GM23338 (cell line): ENCODE measurements around the gene FAF1.

Source experiments
- POLR2AphosphoS5 ChIP-seq: IDR thresholded peaks from 2 replicates; pipeline ENCODE4 v1.6.1; 2016; ENCODE audit warnings: antibody characterized with exemption, low read depth
- TF ChIP-seq, protein P1 (sequence below), 2 experiments: fragments of 200-600 bp in 1 of 2; sonication (generic) in 1 of 2; conservative IDR thresholded peaks; 2 replicates each; pipeline versions ENCODE4 v1.5.1 to v1.6.1; 2016 to 2017; ENCODE audit warnings: antibody characterized with exemption in 2 of 2, low read depth in 2 of 2, mild to moderate bottlenecking in 2 of 2, moderate library complexity in 1 of 2
- TF ChIP-seq, protein P2 (sequence below): IDR thresholded peaks from one replicate; pipeline ENCODE4 v1.6.1; 2018; ENCODE audit warnings: antibody characterized with exemption; ENCODE audit not compliant: unreplicated experiment

DNA sequence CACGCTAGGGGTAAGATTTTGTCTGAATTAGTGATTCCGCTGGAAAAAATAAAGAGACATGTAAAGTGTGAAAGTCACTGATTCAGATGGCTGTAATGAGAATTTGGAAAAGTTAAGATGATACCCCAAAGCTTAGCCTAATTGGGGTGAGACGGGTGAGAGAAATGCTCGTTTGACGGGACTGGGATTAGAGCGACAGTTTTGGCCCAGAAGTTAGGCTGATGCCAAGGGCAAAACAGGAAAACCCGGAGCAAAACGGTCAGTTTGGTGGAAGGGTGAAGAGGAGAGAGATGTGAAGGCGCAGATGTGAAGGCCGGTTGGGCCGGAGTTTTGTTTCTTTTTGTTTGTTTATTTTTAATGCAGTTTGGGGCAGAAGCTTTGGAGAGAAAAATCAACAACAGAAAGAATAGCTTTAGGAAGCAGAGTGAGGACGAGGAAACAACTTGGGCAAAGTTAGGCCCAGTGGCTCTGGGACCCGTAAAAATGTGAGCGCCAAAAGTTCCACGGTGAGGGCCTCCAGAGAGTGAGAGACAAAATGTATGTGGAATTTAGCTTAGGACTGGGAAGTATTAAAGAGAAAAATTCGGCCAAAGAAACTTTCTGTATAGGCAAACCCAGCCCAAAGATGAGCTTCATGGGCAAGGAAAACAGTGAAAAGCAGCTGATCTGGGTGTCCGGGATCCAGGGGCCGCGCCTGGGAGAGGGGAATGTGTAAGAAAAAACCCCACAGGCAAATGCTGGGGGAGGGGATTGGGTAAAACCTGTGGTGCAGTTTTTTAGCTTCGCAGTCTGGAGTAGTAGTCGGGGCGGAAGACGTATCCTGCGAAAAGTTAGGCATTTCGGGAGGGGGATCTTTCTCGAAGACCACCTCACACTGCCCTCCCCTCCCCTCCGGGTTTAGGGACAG, 538.0 kb downstream of the FAF1 start:
- TF ChIP-seq, protein P1, sequence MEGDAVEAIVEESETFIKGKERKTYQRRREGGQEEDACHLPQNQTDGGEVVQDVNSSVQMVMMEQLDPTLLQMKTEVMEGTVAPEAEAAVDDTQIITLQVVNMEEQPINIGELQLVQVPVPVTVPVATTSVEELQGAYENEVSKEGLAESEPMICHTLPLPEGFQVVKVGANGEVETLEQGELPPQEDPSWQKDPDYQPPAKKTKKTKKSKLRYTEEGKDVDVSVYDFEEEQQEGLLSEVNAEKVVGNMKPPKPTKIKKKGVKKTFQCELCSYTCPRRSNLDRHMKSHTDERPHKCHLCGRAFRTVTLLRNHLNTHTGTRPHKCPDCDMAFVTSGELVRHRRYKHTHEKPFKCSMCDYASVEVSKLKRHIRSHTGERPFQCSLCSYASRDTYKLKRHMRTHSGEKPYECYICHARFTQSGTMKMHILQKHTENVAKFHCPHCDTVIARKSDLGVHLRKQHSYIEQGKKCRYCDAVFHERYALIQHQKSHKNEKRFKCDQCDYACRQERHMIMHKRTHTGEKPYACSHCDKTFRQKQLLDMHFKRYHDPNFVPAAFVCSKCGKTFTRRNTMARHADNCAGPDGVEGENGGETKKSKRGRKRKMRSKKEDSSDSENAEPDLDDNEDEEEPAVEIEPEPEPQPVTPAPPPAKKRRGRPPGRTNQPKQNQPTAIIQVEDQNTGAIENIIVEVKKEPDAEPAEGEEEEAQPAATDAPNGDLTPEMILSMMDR (conservative IDR thresholded peaks at IDR 0.05; ENCODE audit: low read depth in 2 of 2), result no peak
- TF ChIP-seq POLR2AphosphoS5, result no peak
- TF ChIP-seq, protein P2, sequence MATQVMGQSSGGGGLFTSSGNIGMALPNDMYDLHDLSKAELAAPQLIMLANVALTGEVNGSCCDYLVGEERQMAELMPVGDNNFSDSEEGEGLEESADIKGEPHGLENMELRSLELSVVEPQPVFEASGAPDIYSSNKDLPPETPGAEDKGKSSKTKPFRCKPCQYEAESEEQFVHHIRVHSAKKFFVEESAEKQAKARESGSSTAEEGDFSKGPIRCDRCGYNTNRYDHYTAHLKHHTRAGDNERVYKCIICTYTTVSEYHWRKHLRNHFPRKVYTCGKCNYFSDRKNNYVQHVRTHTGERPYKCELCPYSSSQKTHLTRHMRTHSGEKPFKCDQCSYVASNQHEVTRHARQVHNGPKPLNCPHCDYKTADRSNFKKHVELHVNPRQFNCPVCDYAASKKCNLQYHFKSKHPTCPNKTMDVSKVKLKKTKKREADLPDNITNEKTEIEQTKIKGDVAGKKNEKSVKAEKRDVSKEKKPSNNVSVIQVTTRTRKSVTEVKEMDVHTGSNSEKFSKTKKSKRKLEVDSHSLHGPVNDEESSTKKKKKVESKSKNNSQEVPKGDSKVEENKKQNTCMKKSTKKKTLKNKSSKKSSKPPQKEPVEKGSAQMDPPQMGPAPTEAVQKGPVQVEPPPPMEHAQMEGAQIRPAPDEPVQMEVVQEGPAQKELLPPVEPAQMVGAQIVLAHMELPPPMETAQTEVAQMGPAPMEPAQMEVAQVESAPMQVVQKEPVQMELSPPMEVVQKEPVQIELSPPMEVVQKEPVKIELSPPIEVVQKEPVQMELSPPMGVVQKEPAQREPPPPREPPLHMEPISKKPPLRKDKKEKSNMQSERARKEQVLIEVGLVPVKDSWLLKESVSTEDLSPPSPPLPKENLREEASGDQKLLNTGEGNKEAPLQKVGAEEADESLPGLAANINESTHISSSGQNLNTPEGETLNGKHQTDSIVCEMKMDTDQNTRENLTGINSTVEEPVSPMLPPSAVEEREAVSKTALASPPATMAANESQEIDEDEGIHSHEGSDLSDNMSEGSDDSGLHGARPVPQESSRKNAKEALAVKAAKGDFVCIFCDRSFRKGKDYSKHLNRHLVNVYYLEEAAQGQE, result no peak
